ENCODE measurements around the gene A4GALT.
A peak's percentile ranks its signal among the peaks of the same experiment; 100 is the strongest.
"Not testable (repeated sequence)": the region's sequence is repeated elsewhere in the genome, so short reads cannot be mapped to it uniquely, and the experiment has no call there.

Gene A4GALT

GRCh38 chr22:42764895-42765363 is 44.3 kb upstream of the A4GALT start:
- no peak for TF ChIP-seq CTCF (IDR thresholded peaks at IDR 0.05; ENCODE audit: insufficient read depth, low read depth, low read length, missing control alignments)
- no peak overlapping the region for H3K4me3 ChIP-seq (ENCODE audit: low read depth, low read length)
- peak; percentile 83 for DNase-seq (ENCODE audit: low read depth)

- H3K4me3 ChIP-seq (ENCODE audit: low read depth, low read length) = no peak overlapping the region
- DNase-seq (ENCODE audit: low read depth) = no peak
- no peak for TF ChIP-seq CTCF (IDR thresholded peaks at IDR 0.05; ENCODE audit: insufficient read depth, low read depth, low read length, missing control alignments)
Observed at GRCh38 chr22:42763965-42764480, 43.4 kb upstream of the A4GALT start.

- no peak overlapping the region for H3K4me3 ChIP-seq (ENCODE audit: low read depth, low read length)
- peak; percentile 89 for DNase-seq (ENCODE audit: low read depth)
- TF ChIP-seq CTCF (IDR thresholded peaks at IDR 0.05; ENCODE audit: insufficient read depth, low read depth, low read length, missing control alignments) = no peak
Observed at GRCh38 chr22:42760806-42761565, 40.3 kb upstream of the A4GALT start.

GRCh38 chr22:42758931-42759629 is 38.4 kb upstream of the A4GALT start:
- DNase-seq (ENCODE audit: low read depth) = no peak
- no peak for TF ChIP-seq CTCF (IDR thresholded peaks at IDR 0.05; ENCODE audit: insufficient read depth, low read depth, low read length, missing control alignments)
- no peak overlapping the region for H3K4me3 ChIP-seq (ENCODE audit: low read depth, low read length)

- not testable (repeated sequence) for H3K4me3 ChIP-seq (ENCODE audit: low read depth, low read length); DNase-seq (ENCODE audit: low read depth)
Observed at GRCh38 chr22:42755553-42755952, 34.9 kb upstream of the A4GALT start.

GRCh38 chr22:42755121-42755520 is 34.5 kb upstream of the A4GALT start:
- DNase-seq (ENCODE audit: low read depth); H3K4me3 ChIP-seq (ENCODE audit: low read depth, low read length): not testable (repeated sequence)

- no peak for DNase-seq (ENCODE audit: low read depth)
- no peak for TF ChIP-seq CTCF (IDR thresholded peaks at IDR 0.05; ENCODE audit: insufficient read depth, low read depth, low read length, missing control alignments)
- H3K4me3 ChIP-seq (ENCODE audit: low read depth, low read length) = no peak overlapping the region
Observed at GRCh38 chr22:42754658-42755057, 34.0 kb upstream of the A4GALT start.
